ENCODE results near the gene ACSL1. TPM values are rescaled to one million over a fixed set of nuclear protein-coding genes. Genes with fewer than 3 reads are reported as not detected.

The ACSL1 gene
- total and polyA plus RNA-seq, 12 donors: 6.2 to 113 (median 67.7) TPM

- 88 to 95% (median 89%) methylated on average over 3 of the region's 3 CpGs for WGBS, 4 donors
- no peak for DNase-seq
- TF ChIP-seq POLR2A (IDR thresholded peaks at IDR 0.05) (no peak), CTCF (IDR thresholded peaks at IDR 0.05) (no peak)
- no peak overlapping the region for H3K4me3 ChIP-seq
- H3K27me3 ChIP-seq: no peaks in the 10 kb centered on the region
- intact Hi-C loops (cut with DNase I): no loop called here
- H3K9me3 ChIP-seq (replicated peaks in 1 of 3): no peaks in the 10 kb centered on the region
- no peaks in the 10 kb centered on the region for H3K36me3 ChIP-seq (replicated peaks in 1 of 2)
- H3K27ac ChIP-seq: no peak overlapping the region
- H3K4me1 ChIP-seq (replicated peaks in 1 of 2): no peaks in the 10 kb centered on the region
Observed at GRCh38 chr4:184727430-184727829, 98.3 kb downstream of the ACSL1 start.

DNA sequence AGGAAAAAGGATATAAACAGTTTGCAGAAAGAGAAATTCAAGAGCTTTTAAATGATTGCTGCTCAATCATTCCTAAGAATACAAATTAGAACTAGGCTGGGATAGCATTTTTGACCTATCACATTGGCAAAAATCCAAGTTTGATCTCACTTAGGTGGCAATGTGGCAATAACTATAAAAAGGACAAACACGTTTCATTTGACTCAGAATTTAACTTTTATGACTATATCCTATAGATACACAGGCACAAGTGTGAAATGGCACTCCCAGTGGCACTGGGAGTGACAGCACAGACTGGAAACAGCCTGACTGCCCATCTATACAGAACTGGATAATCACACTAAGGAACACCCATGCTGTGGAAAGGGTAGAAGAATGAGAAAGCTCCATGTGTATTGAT is 103.0 kb downstream of the ACSL1 start:
- Histone ChIP-seq H3K4me1 (replicated peaks in 1 of 2) (no peaks in the 10 kb centered on the region), H3K27ac (no peak overlapping the region), H3K9me3 (replicated peaks in 1 of 3) (no peaks in the 10 kb centered on the region), H3K4me3 (no peak overlapping the region), H3K36me3 (replicated peaks in 1 of 2) (no peaks in the 10 kb centered on the region), H3K27me3 (no peaks in the 10 kb centered on the region)
- WGBS, 4 donors: 65 to 86% (median 85%) methylated on average over 1 of the region's 1 CpG
- intact Hi-C loops (cut with DNase I): no loop called here
- TF ChIP-seq CTCF (IDR thresholded peaks at IDR 0.05): no peak
- TF ChIP-seq POLR2A (IDR thresholded peaks at IDR 0.05): no peak
- no peak for DNase-seq

DNA sequence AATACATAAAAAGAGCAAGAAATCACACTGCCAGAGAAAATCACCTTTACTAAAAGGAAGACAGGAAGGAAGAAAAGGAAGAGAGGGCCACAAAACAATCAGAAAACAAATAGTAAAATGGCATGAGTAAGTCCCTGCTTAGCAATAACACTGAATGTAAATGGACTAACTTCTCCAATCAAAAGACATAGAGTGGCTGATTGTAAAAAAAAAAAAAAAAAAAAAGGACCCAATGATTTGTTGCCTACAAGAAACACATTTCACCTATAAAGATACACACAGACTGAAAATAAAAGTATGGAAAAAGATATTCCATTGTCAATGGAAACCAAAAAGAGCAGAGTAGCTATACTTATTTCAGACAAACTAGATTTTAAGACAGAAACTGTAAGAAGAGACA is 104.5 kb downstream of the ACSL1 start:
- intact Hi-C loops (cut with DNase I): no loop called here
- H3K27me3 ChIP-seq: no peaks in the 10 kb centered on the region
- no peaks in the 10 kb centered on the region for H3K36me3 ChIP-seq (replicated peaks in 1 of 2)
- H3K4me3 ChIP-seq: no peak overlapping the region
- H3K9me3 ChIP-seq (replicated peaks in 1 of 3): no peaks in the 10 kb centered on the region
- TF ChIP-seq CTCF (IDR thresholded peaks at IDR 0.05) (no peak), POLR2A (IDR thresholded peaks at IDR 0.05) (no peak)
- DNase-seq: no peak
- H3K27ac ChIP-seq: no peak overlapping the region
- H3K4me1 ChIP-seq (replicated peaks in 1 of 2): no peaks in the 10 kb centered on the region

- WGBS, 4 donors: 92 to 100% (median 97%) methylated on average over 3 of the region's 3 CpGs; no CpG with 5 or more reads in 1 of the 4 donors
- Histone ChIP-seq H3K9me3 (replicated peaks in 1 of 3) (no peaks in the 10 kb centered on the region), H3K36me3 (replicated peaks in 1 of 2) (no peaks in the 10 kb centered on the region), H3K27ac (no peak overlapping the region), H3K27me3 (no peaks in the 10 kb centered on the region), H3K4me1 (replicated peaks in 1 of 2) (no peaks in the 10 kb centered on the region), H3K4me3 (no peak overlapping the region)
- TF ChIP-seq POLR2A (IDR thresholded peaks at IDR 0.05) (no peak), CTCF (IDR thresholded peaks at IDR 0.05) (no peak)
- DNase-seq: no peak
- intact Hi-C loops (cut with DNase I): no loop called here
Observed at GRCh38 chr4:184719407-184719806, 106.4 kb downstream of the ACSL1 start.
